Mucosa of descending colon (tissue), 3 donors: ENCODE data around the gene ST3GAL3. TPM values are rescaled to one million over a fixed set of nuclear protein-coding genes. Genes with fewer than 3 reads are reported as not detected.

Experiments
- ATAC-seq: fragments of 200-7000 bp; cut with Tn5 transposase; one replicate; pipeline ENCODE4 v1.9.1; 2020; ENCODE audit warnings: mild to moderate bottlenecking, moderate library complexity
- DNase-seq, 3 donors: peaks; one replicate each; pipeline ENCODE4 v3.0.0-alpha.2; 2020
- H3K36me3 ChIP-seq: fragments of 200-600 bp; one replicate; pipeline ENCODE4 v1.8.0; 2021; ENCODE audit warnings: low read depth, mild to moderate bottlenecking
- H3K4me1 ChIP-seq: fragments of 200-600 bp; one replicate; pipeline ENCODE4 v1.8.0; 2021; ENCODE audit warnings: low read depth, mild to moderate bottlenecking
- H3K4me3 ChIP-seq: fragments of 200-600 bp; one replicate; pipeline ENCODE4 v1.8.0; 2021; ENCODE audit warnings: mild to moderate bottlenecking
- H3K9me3 ChIP-seq: fragments of 200-600 bp; one replicate; pipeline ENCODE4 v1.8.0; 2021; ENCODE audit warnings: mild to moderate bottlenecking
- intact Hi-C, 2 donors: fragments of 100-400 bp; cut with DNase I in 1 of 2; cut with micrococcal nuclease in 1 of 2; formaldehyde crosslinking; loops; one replicate each; pipeline versions ENCODE4 v1.11.0 to v1.11.1; 2022; cut with DNase I, micrococcal nuclease
- total RNA-seq, 3 donors: library from RNA; stranded (reverse); fragmentation: NEBNext Ultra II Directional in 2 of 3; extraction: Animal tissue kit (Norgen Biotek cat#: 25700) in 2 of 3; gene quantifications; one replicate each; pipeline versions ENCODE4 v1.2.1 to v1.2.4, GENCODE V29; 2021 to 2023
- TF ChIP-seq, protein P1 (sequence below): fragments of 200-600 bp; IDR thresholded peaks from one replicate; pipeline ENCODE4 v1.8.0; 2022; ENCODE audit warnings: antibody characterized with exemption, mild to moderate bottlenecking
- donor health status: DM: no; HTN: no; CAD: no; lungs with moderate emphysema.
- donor health status: DM: no; HTN: no; CAD: no.
- donor health status: DM: no; HTN: yes; CAD: no.

The ST3GAL3 gene
- total RNA-seq, 3 donors from 2014 or later, result 9.5 to 26.3 (median 18.2) TPM

DNA sequence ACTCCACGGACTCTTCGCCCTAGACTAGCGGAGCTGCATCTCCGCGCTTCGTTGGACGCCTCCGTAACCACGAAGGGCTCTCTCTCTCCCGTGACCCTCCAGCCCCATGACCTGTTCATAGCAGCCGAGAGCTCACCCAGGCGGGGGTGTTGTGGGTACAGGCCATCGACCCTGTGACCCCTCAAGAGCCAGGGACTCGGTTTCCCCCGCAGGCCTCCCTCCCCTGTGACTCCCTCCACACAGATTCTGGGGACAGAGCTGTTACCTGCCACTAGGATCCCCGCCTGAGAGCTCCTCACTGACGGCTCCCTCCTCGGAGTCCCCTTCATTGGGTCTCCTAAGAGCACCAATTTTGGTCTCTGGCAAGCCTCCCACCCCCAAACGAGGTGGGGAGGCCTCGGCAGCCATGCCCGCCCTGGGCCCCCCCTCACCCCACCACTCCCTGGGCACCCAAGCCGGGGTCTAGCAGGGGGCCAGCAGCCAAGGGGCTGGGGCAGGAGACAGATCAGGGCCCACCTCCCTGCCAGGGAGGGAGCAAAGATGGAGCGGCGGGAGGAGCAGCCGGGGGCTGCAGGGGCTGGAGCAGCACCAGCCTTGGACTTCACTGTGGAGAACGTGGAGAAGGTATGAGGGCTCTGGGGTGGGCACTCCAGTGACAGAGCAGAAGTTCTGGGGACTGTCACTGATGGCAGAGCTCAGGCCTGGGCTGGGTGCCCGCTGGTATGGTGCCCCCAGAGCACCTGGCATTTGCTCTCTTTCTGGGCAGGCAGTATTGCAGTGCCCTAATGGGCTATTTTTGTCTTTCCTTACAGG lies 239.9 kb downstream of the ST3GAL3 start:
- Histone ChIP-seq H3K4me3 (peak overlapping the region; percentile 36), H3K36me3 (peaks cover 5% of the 10 kb centered on the region), H3K4me1 (peaks cover 24% of the 10 kb centered on the region), H3K9me3 (no peaks in the 10 kb centered on the region)
- ATAC-seq (peak; percentile 2), DNase-seq (peak in 1 of 3 donors; percentile 61)
- intact Hi-C loops, result no loop called here
- TF ChIP-seq, protein P1, sequence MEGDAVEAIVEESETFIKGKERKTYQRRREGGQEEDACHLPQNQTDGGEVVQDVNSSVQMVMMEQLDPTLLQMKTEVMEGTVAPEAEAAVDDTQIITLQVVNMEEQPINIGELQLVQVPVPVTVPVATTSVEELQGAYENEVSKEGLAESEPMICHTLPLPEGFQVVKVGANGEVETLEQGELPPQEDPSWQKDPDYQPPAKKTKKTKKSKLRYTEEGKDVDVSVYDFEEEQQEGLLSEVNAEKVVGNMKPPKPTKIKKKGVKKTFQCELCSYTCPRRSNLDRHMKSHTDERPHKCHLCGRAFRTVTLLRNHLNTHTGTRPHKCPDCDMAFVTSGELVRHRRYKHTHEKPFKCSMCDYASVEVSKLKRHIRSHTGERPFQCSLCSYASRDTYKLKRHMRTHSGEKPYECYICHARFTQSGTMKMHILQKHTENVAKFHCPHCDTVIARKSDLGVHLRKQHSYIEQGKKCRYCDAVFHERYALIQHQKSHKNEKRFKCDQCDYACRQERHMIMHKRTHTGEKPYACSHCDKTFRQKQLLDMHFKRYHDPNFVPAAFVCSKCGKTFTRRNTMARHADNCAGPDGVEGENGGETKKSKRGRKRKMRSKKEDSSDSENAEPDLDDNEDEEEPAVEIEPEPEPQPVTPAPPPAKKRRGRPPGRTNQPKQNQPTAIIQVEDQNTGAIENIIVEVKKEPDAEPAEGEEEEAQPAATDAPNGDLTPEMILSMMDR, result no peak

DNA sequence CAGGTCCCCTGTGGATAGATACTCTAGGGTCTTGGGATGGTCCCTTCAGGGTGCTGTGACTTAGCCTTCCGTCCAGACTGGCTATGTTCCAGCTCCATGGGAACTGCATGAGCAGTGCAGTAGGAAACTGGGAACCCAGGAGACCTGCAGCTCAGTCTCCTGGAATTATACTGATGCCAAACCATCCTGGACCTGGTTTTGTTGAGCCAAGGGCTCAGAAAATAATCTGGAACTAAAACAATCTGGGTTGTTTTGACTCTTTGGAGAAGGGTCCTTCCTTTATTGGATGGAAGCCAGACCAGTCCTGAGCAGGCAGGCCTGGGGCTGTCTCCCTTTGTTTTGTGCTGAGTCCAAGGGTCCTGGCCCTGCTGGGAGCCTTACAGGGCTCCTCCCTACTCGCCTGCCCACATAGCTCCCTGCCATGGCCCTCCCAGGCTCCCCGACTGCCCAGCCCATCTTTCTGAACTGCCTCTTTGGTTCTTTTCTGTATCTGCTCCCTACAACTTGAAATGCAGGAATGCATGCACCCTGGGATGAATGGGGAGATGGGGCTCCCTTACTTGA lies 240.6 kb downstream of the ST3GAL3 start:
- peaks cover 24% of the 10 kb centered on the region for H3K4me1 ChIP-seq
- DNase-seq (no peak), ATAC-seq (no peak)
- intact Hi-C loops, result no loop called here
- H3K36me3 ChIP-seq, result peaks cover 5% of the 10 kb centered on the region
- no peak overlapping the region for H3K4me3 ChIP-seq
- TF ChIP-seq, protein P1, result no peak
- no peaks in the 10 kb centered on the region for H3K9me3 ChIP-seq

DNA sequence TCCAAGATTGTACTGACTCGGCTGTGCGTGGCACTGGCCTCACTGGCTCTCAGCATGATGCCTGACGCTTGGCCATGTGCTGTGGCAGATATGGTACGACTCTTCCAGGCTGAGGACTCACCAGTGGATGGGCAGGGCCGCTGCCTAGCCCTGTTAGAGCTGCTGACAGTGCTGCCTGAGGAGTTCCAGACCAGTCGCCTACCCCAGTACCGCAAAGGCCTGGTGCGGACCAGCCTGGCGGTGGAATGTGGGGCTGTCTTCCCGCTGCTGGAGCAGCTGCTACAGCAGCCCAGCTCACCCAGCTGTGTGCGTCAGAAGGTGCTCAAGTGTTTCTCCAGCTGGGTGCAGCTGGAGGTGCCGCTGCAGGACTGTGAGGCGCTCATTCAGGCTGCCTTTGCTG lies 242.3 kb downstream of the ST3GAL3 start:
- Histone ChIP-seq H3K4me3 (no peak overlapping the region), H3K36me3 (peaks cover 5% of the 10 kb centered on the region), H3K4me1 (peaks cover 24% of the 10 kb centered on the region), H3K9me3 (no peaks in the 10 kb centered on the region)
- ATAC-seq, result no peak
- no peak for DNase-seq
- TF ChIP-seq, protein P1, result no peak
- intact Hi-C loops, result no loop called here

DNA sequence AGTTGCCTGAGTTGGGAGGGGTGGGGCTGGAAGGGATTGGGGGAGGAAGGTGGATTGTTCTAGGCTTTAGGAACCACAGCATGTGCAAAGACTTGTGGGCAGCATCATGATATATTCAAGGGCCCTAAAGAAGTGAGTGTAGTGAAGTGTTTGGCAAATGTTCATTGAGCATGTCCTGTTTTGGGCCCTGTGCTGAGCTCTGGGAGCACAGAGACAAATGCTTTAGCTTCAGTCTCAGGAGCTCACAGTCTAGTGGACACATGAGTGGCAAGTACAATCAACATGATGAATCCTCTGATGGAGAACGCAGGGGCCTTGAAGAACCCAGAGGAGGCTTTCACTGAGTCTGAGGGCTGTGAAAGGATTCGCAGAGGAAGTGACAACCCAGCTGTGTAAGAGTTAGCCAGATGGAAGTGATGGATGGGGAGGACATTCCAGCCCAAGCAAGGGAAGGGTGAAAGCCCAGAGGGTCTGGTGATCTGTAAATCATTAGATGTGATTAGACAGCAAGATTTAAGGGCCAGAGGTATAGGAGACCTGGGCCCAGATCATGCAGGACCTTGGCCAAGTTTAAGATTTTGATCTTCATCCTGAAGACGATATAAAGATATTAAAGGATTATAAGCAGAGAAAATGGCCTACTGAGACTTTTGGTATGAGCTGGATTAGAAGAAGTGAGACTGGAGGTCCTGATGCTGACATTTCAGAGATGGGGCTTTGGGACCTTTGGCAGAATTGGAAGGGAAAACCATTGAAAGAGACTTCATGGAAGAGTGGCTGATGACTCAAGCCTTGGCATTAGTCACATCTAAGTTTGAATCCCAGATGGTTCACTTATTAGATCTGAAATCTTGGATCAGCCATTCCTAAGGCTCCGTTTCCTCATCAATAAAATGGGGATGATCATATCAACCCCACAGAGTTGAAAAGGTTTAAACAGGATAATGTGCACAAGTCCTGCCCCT lies 244.0 kb downstream of the ST3GAL3 start:
- no peak for ATAC-seq
- intact Hi-C loops, result no loop called here

More for the DNA sequence above, 244.0 kb downstream of the ST3GAL3 start:
- Histone ChIP-seq H3K4me1 (peaks cover 16% of the 10 kb centered on the region), H3K36me3 (peaks cover 4% of the 10 kb centered on the region), H3K4me3 (no peak overlapping the region), H3K9me3 (no peaks in the 10 kb centered on the region)
- DNase-seq, result no peak
- TF ChIP-seq, protein P1, result no peak
